WTC11 (cell line): Measurements from ENCODE around the gene KAT6B. TPM values are rescaled to one million over a fixed set of nuclear protein-coding genes. Genes with fewer than 3 reads are reported as not detected.
A peak's percentile ranks its signal among the peaks of the same experiment; 100 is the strongest.

ENCODE experiments used
- ATAC-seq: fragments of 200-7000 bp; cut with Tn5 transposase; 2 replicates; pipeline ENCODE4 v1.10.0; 2021; ENCODE audit warnings: mild to moderate bottlenecking, moderate library complexity
- CTCF ChIA-PET: fragments of 300-600 bp; sonication (Branson Sonifier 250); formaldehyde crosslinking; loops from one replicate; lab custom pipeline; 2021; ENCODE audit warnings: antibody characterized with exemption; lab: Charles Lee
- POLR2A ChIA-PET: fragments of 350-600 bp; sonication (Branson Sonifier 250); formaldehyde crosslinking; loops from one replicate; lab custom pipeline; 2021; ENCODE audit warnings: antibody characterized with exemption; lab: Charles Lee
- DNase-seq: peaks from one replicate; pipeline ENCODE4 v3.0.0; 2021; ENCODE audit warnings: low spot score
- H3K27ac Mint-ChIP-seq: 2 replicates; pipeline ENCODE4 v1.8.0; 2021; ENCODE audit warnings: mixed read lengths
- H3K27me3 Mint-ChIP-seq: 2 replicates; pipeline ENCODE4 v1.8.0; 2021; ENCODE audit warnings: low read depth, mild to moderate bottlenecking, moderate library complexity, mixed read lengths
- H3K36me3 Mint-ChIP-seq: 2 replicates; pipeline ENCODE4 v1.8.0; 2021; ENCODE audit warnings: mixed read lengths
- H3K4me1 Mint-ChIP-seq: 2 replicates; pipeline ENCODE4 v1.8.0; 2022; ENCODE audit warnings: mixed read lengths
- H3K4me3 Mint-ChIP-seq: 2 replicates; pipeline ENCODE4 v1.8.0; 2021; ENCODE audit warnings: mild to moderate bottlenecking, moderate library complexity, mixed read lengths
- H3K9me3 Mint-ChIP-seq: 2 replicates; pipeline ENCODE4 v1.8.0; 2021; ENCODE audit warnings: mixed read lengths
- ETV6 ChIP-seq: sonication (generic); formaldehyde crosslinking; IDR thresholded peaks from 2 replicates; pipeline ENCODE4 v1.8.1; 2022; ENCODE audit warnings: mild to moderate bottlenecking, missing genetic modification reagents
- NFYB ChIP-seq: sonication (generic); formaldehyde crosslinking; conservative IDR thresholded peaks from 2 replicates; pipeline ENCODE4 v1.8.0; 2022; ENCODE audit warnings: low read depth, missing genetic modification reagents
- NR1H2 ChIP-seq: sonication (generic); formaldehyde crosslinking; IDR thresholded peaks from 2 replicates; pipeline ENCODE4 v1.9.0; 2021; ENCODE audit warnings: mild to moderate bottlenecking, moderate library complexity, missing genetic modification reagents
- RELA ChIP-seq: sonication (generic); formaldehyde crosslinking; IDR thresholded peaks from 2 replicates; pipeline ENCODE4 v1.8.1; 2022; ENCODE audit warnings: missing genetic modification reagents, mild to moderate bottlenecking, borderline replicate concordance
- total RNA-seq: library from RNA; stranded (reverse); gene quantifications from 3 replicates; pipeline ENCODE4 v1.2.3, GENCODE V29; 2021
- TF ChIP-seq, protein P1 (sequence below): fragments of 250-450 bp; sonication (Bioruptor Pico); conservative IDR thresholded peaks from 2 replicates; pipeline ENCODE4 v1.9.0; 2021; ENCODE audit warnings: mild to moderate bottlenecking
- TF ChIP-seq, protein P2 (sequence below): sonication (generic); formaldehyde crosslinking; IDR thresholded peaks from 2 replicates; pipeline ENCODE4 v1.8.1; 2022; ENCODE audit warnings: low read depth, missing genetic modification reagents, borderline replicate concordance
- TF ChIP-seq, protein P3 (sequence below): sonication (generic); formaldehyde crosslinking; IDR thresholded peaks from 2 replicates; pipeline ENCODE4 v1.8.0; 2022; ENCODE audit warnings: mild to moderate bottlenecking, missing genetic modification reagents
- TF ChIP-seq, protein P4 (sequence below): sonication (generic); formaldehyde crosslinking; IDR thresholded peaks from 2 replicates; pipeline ENCODE4 v1.8.1; 2023; ENCODE audit warnings: mild to moderate bottlenecking, missing genetic modification reagents, borderline replicate concordance
- TF ChIP-seq, protein P5 (sequence below): fragments of 250-450 bp; sonication (Bioruptor Pico); IDR thresholded peaks from 2 replicates; pipeline ENCODE4 v2.1.2; 2022; ENCODE audit warnings: mild to moderate bottlenecking, moderate library complexity
- TF ChIP-seq, protein P6 (sequence below): sonication (generic); formaldehyde crosslinking; IDR thresholded peaks from 2 replicates; pipeline ENCODE4 v1.8.0; 2022; ENCODE audit warnings: missing genetic modification reagents

Gene KAT6B
- total RNA-seq, 1 experiment from 2014 or later: 18.5 TPM

DNA sequence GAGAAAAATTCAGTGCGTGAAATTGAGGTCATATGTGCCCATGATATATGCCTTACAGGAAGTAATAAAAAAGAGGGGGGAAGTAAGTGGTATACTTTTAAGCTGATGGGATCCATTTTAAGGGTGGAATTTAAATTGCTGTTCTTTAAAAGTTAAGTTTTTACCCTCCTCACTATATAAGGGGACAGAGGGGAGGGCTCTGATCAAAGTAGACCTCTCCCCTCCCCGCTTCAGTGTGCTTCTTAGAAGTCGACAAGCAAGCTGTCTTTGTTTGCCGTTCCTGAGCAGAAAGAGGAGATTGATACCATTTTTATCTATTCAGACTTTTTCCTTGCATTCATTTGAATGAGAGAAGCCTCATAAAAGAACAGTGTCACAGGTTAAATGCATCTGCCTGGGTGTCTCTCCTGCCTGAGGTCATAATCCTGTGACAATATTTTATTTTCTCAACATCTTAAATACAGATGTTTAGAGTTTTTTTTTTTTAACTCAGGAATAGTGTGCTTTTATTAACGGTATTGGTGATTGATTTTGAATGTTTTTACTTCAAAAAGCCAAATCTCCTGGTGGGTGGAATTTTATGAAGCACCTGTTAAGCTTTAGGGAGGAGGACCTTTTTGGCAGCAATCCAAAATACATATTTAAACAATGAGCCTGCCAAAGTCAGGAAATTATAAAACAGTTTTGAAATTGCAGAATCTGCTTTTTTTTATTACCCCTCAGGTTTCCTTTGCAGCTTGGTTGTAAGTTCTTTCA, 141.7 kb downstream of the KAT6B start (continued):
- TF ChIP-seq, protein P1, sequence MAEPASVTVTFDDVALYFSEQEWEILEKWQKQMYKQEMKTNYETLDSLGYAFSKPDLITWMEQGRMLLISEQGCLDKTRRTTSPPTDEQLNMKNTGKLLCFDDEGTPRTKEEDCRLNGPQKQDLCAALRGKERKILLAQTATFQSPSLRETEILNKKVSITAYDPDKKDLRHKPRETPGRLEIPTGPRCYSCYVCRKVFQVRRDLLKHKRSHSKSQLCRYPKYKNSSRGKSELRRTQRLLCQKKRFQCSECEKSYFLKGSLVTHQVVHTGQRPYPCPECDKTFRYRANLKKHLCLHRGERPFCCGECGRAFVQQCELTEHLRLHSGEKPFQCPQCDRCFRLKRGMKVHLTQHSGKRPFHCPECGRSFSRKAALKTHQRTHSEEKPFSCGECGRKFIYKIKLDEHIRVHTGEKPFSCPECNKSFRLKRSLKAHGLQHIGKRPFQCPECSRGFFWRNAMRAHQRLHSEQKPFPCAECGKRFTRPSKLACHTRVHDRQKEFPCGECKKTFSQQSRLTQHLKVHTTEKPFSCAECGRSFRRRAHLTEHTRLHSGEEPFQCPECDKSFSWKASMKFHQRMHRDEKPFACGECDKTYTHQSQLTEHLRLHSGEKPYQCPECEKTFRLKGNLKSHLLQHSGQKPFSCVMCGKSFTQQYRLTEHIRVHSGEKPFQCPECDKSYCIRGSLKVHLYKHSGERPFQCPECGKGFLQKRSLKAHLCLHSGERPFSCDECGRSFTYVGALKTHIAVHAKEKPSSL (CRISPR knock-in tag): no peak
- TF ChIP-seq, protein P2, sequence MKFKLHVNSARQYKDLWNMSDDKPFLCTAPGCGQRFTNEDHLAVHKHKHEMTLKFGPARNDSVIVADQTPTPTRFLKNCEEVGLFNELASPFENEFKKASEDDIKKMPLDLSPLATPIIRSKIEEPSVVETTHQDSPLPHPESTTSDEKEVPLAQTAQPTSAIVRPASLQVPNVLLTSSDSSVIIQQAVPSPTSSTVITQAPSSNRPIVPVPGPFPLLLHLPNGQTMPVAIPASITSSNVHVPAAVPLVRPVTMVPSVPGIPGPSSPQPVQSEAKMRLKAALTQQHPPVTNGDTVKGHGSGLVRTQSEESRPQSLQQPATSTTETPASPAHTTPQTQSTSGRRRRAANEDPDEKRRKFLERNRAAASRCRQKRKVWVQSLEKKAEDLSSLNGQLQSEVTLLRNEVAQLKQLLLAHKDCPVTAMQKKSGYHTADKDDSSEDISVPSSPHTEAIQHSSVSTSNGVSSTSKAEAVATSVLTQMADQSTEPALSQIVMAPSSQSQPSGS (CRISPR knock-in tag): no peak
- TF ChIP-seq NR1H2 (CRISPR knock-in tag) (no peak), ETV6 (no peak), RELA (CRISPR knock-in tag) (no peak)
- TF ChIP-seq, protein P3, sequence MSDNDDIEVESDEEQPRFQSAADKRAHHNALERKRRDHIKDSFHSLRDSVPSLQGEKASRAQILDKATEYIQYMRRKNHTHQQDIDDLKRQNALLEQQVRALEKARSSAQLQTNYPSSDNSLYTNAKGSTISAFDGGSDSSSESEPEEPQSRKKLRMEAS: no peak
- TF ChIP-seq, protein P4, sequence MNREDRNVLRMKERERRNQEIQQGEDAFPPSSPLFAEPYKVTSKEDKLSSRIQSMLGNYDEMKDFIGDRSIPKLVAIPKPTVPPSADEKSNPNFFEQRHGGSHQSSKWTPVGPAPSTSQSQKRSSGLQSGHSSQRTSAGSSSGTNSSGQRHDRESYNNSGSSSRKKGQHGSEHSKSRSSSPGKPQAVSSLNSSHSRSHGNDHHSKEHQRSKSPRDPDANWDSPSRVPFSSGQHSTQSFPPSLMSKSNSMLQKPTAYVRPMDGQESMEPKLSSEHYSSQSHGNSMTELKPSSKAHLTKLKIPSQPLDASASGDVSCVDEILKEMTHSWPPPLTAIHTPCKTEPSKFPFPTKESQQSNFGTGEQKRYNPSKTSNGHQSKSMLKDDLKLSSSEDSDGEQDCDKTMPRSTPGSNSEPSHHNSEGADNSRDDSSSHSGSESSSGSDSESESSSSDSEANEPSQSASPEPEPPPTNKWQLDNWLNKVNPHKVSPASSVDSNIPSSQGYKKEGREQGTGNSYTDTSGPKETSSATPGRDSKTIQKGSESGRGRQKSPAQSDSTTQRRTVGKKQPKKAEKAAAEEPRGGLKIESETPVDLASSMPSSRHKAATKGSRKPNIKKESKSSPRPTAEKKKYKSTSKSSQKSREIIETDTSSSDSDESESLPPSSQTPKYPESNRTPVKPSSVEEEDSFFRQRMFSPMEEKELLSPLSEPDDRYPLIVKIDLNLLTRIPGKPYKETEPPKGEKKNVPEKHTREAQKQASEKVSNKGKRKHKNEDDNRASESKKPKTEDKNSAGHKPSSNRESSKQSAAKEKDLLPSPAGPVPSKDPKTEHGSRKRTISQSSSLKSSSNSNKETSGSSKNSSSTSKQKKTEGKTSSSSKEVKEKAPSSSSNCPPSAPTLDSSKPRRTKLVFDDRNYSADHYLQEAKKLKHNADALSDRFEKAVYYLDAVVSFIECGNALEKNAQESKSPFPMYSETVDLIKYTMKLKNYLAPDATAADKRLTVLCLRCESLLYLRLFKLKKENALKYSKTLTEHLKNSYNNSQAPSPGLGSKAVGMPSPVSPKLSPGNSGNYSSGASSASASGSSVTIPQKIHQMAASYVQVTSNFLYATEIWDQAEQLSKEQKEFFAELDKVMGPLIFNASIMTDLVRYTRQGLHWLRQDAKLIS (CRISPR knock-in tag): no peak
- TF ChIP-seq, protein P5, sequence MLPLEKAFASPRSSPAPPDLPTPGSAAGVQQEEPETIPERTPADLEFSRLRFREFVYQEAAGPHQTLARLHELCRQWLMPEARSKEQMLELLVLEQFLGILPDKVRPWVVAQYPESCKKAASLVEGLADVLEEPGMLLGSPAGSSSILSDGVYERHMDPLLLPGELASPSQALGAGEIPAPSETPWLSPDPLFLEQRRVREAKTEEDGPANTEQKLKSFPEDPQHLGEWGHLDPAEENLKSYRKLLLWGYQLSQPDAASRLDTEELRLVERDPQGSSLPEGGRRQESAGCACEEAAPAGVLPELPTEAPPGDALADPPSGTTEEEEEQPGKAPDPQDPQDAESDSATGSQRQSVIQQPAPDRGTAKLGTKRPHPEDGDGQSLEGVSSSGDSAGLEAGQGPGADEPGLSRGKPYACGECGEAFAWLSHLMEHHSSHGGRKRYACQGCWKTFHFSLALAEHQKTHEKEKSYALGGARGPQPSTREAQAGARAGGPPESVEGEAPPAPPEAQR: no peak

DNA sequence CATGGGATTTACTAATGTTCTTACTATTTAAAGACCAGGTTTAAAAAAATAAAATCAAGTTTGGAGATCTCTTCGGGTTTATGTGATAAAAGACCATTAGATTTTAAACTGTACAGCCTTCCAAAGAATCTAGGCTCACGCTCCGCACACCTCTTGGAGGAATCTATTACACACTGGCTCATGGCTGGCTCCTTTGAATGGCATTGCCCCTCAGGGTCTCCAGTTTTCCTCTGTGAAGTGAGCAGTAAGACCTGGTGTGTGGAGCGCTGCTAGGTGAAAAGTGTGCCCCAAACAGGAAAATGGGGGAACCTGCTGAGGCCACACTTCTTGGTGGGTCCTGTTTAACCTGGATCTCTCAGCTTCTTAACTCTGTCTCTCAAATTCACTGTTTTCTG, 142.3 kb downstream of the KAT6B start:
- POLR2A ChIA-PET: no interaction called here

More for the DNA sequence above, 142.3 kb downstream of the KAT6B start:
- H3K27me3 Mint-ChIP-seq: no peaks in the 10 kb centered on the region
- no peak overlapping the region for H3K4me3 Mint-ChIP-seq
- CTCF ChIA-PET: interaction anchor here (1.6 kb wide), 1 partner anchor 129 kb away, joined by 4 read pairs; no protein-coding TSS in a partner anchor
- no peak for TF ChIP-seq NFYB (CRISPR knock-in tag)
- TF ChIP-seq, protein P6, sequence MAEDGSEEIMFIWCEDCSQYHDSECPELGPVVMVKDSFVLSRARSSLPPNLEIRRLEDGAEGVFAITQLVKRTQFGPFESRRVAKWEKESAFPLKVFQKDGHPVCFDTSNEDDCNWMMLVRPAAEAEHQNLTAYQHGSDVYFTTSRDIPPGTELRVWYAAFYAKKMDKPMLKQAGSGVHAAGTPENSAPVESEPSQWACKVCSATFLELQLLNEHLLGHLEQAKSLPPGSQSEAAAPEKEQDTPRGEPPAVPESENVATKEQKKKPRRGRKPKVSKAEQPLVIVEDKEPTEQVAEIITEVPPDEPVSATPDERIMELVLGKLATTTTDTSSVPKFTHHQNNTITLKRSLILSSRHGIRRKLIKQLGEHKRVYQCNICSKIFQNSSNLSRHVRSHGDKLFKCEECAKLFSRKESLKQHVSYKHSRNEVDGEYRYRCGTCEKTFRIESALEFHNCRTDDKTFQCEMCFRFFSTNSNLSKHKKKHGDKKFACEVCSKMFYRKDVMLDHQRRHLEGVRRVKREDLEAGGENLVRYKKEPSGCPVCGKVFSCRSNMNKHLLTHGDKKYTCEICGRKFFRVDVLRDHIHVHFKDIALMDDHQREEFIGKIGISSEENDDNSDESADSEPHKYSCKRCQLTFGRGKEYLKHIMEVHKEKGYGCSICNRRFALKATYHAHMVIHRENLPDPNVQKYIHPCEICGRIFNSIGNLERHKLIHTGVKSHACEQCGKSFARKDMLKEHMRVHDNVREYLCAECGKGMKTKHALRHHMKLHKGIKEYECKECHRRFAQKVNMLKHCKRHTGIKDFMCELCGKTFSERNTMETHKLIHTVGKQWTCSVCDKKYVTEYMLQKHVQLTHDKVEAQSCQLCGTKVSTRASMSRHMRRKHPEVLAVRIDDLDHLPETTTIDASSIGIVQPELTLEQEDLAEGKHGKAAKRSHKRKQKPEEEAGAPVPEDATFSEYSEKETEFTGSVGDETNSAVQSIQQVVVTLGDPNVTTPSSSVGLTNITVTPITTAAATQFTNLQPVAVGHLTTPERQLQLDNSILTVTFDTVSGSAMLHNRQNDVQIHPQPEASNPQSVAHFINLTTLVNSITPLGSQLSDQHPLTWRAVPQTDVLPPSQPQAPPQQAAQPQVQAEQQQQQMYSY (CRISPR knock-in tag): peak; percentile 12; the same call in 1 of the 2 replicates
- H3K27ac Mint-ChIP-seq: peak overlapping the region; percentile 56; the same call in 1 of the 2 replicates
- H3K4me1 Mint-ChIP-seq: peaks cover 23% of the 10 kb centered on the region
- ATAC-seq: peak; percentile 41
- no peak for DNase-seq
- H3K9me3 Mint-ChIP-seq: peaks cover 7% of the 10 kb centered on the region
- H3K36me3 Mint-ChIP-seq: 0 out of 2 replicates have a peak, but pooled peaks cover 3% of the 10 kb centered on the region
